GOT3 (cell line): ENCODE results near the gene HEATR9.

ENCODE experiments used
- DNase-seq: peaks from one replicate; lab custom pipeline; 2025; ENCODE audit warnings: mixed read lengths; lab: John Stamatoyannopoulos, UW

HEATR9 gene

GRCh38 chr17:35809855-35810461, 58.7 kb downstream of the HEATR9 start:
- DNase-seq: no peak

- peak; percentile 89 for DNase-seq
Observed at GRCh38 chr17:35808962-35809854, 59.5 kb downstream of the HEATR9 start, which contains the start of gene TAF15. Gene TAF15 (plus strand): TSS chr17:35809484. CDS start chr17:35809570, 86 bp downstream.

GRCh38 chr17:35808240-35808961, 60.3 kb downstream of the HEATR9 start:
- no peak for DNase-seq

DNA sequence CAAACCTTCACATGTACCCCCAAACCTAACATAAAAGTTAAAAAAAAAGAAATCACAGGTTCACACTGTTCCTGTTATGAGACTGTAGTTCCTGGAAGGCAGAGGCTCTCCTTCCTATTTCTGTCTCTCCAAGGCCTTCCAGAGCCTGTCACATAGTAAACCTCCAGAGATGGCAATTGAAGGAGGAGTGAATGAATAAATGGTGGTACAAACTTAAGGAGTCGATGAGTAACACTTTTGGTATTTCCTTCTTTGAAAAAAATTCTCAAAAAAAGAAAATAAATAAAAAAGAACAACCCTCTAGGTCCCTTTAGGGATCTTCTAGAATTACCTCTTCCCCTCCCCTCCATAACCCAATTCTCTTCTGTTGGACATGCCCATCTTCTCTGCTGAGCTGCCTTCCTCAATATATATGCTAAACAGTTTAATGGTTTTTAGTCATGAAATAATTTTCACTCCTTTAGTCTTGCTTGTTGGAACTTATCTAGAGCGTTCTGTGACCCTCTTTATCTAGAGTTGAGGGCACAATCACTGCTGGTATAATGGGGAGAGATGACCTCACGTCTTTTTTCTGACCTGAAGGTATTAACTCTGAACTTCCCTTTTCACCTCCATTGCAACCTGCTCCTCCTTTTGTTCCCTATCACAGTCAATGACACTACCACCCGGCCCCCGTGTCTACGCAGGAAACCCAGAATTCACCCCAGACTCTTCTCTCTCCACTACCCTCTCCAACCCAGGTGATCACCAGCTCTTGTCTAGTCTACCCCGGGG, 61.1 kb downstream of the HEATR9 start:
- no peak for DNase-seq
